ENCODE data around the gene TTL. TPM values are rescaled to one million over a fixed set of nuclear protein-coding genes. Genes with fewer than 3 reads are reported as not detected.
A peak's percentile ranks its signal among the peaks of the same experiment; 100 is the strongest.
"Not testable (repeated sequence)": the region's sequence is repeated elsewhere in the genome, so short reads cannot be mapped to it uniquely, and the experiment has no call there.

Gene TTL
- total RNA-seq, 1 donor from 2014 or later = 87.0 TPM

DNA sequence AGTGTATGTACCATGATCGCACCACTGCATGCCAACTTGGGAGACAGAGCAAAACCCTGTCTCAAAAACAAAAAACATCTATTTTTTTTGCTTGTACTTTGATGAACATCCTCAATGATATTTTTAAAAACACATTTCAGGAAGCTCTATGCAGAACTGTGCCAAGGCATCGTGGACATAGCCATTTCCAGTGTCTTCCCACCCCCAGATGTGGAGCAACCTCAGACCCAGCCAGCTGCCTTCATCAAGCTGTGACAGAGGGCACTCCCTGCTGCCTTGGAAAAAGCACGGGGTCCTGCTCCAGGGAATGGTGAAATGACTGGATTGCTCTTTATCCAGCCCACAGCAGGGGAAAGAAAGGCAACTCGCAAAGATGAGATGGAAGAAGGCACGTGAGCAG is 46.6 kb downstream of the TTL start:
- Mint-ChIP-seq H3K9me3 (no peaks in the 10 kb centered on the region), H3K36me3 (ENCODE audit: low read depth) (peaks cover 47% of the 10 kb centered on the region), H3K4me1 (peaks cover 14% of the 10 kb centered on the region), H3K4me3 (no peak overlapping the region), H3K27ac (ENCODE audit: unreplicated experiment) (no peak overlapping the region), H3K27me3 (ENCODE audit: low read depth) (no peaks in the 10 kb centered on the region)
- DNase-seq (ENCODE audit: low read depth, low spot score) = no peak
- TF ChIP-seq, protein P1, sequence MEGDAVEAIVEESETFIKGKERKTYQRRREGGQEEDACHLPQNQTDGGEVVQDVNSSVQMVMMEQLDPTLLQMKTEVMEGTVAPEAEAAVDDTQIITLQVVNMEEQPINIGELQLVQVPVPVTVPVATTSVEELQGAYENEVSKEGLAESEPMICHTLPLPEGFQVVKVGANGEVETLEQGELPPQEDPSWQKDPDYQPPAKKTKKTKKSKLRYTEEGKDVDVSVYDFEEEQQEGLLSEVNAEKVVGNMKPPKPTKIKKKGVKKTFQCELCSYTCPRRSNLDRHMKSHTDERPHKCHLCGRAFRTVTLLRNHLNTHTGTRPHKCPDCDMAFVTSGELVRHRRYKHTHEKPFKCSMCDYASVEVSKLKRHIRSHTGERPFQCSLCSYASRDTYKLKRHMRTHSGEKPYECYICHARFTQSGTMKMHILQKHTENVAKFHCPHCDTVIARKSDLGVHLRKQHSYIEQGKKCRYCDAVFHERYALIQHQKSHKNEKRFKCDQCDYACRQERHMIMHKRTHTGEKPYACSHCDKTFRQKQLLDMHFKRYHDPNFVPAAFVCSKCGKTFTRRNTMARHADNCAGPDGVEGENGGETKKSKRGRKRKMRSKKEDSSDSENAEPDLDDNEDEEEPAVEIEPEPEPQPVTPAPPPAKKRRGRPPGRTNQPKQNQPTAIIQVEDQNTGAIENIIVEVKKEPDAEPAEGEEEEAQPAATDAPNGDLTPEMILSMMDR (conservative IDR thresholded peaks at IDR 0.05) = no peak

DNA sequence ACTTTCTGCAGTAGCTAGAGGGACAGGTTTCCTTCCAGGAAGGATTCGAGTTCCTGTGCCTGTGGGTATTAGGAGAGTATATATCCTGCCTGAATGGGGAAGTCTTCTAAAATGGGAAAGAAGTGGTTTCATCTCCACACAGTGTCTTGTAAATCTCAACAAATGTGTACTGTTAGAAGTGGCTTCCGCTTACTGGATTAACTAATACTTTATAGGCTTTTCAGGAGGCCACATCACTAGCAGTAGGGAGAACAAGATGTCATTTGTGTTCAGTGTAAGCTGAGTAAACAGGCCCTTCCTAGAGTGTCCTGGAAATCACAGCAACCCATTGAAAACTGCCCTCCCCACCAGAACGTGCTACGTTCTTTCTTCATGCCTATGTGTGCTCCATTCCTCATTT is 47.8 kb downstream of the TTL start:
- Mint-ChIP-seq H3K9me3 (no peaks in the 10 kb centered on the region), H3K4me1 (peaks cover 14% of the 10 kb centered on the region), H3K27ac (ENCODE audit: unreplicated experiment) (peak overlapping the region; percentile 19), H3K27me3 (ENCODE audit: low read depth) (no peaks in the 10 kb centered on the region), H3K4me3 (peak overlapping the region; percentile 41), H3K36me3 (ENCODE audit: low read depth) (peaks cover 39% of the 10 kb centered on the region)
- TF ChIP-seq, protein P1 (conservative IDR thresholded peaks at IDR 0.05) = no peak
- DNase-seq (ENCODE audit: low read depth, low spot score) = no peak

DNA sequence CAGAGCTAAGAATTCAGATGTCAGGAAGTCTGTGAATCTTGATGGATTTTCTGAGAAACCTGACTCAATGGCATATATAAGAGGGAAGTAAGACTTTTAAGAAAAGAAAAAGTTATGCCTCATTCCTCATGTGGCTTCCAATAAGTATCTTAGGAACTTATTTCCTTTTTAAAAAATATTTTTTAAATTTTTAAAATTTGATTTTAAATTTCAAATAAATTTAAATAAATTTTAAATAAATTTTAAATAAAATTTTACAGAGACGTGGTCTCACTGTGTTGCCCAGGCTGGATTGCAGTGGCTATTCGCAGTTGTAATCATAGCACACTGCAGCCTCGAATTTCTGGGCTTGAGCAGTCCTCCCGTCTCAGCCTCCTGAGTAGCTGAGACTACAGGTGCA is 48.8 kb downstream of the TTL start:
- no peaks in the 10 kb centered on the region for H3K27me3 Mint-ChIP-seq (ENCODE audit: low read depth)
- TF ChIP-seq, protein P1 (conservative IDR thresholded peaks at IDR 0.05) = no peak
- H3K27ac Mint-ChIP-seq (ENCODE audit: unreplicated experiment) = no peak overlapping the region
- no peak overlapping the region for H3K4me3 Mint-ChIP-seq
- no peaks in the 10 kb centered on the region for H3K9me3 Mint-ChIP-seq
- peaks cover 14% of the 10 kb centered on the region for H3K4me1 Mint-ChIP-seq
- no peak for DNase-seq (ENCODE audit: low read depth, low spot score)
- peaks cover 36% of the 10 kb centered on the region for H3K36me3 Mint-ChIP-seq (ENCODE audit: low read depth)

DNA sequence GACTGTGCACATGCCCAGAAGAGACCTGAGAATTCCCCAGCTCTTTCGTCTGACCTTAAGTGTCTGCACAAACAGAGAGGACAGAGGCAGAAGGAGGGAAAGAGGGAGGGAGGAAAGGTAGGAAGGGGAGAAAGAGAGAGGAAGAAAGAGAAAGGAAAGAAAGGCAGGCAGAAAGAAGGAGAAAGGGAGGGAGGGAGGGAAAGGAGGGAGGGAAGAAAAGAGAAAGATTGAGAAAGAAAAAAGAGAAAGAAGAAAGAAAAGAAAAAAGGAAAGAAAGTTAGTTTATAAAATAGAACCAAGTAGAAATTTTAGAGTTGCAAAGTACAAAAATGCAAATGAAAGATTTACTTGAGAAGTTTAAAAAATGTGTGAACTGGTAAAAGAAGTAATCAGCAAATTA is 52.9 kb downstream of the TTL start:
- TF ChIP-seq, protein P1 (conservative IDR thresholded peaks at IDR 0.05) = no peak
- Mint-ChIP-seq H3K27ac (ENCODE audit: unreplicated experiment) (peak overlapping the region; percentile 57), H3K4me1 (peaks cover 6% of the 10 kb centered on the region), H3K36me3 (ENCODE audit: low read depth) (peaks cover 18% of the 10 kb centered on the region), H3K27me3 (ENCODE audit: low read depth) (no peaks in the 10 kb centered on the region), H3K9me3 (no peaks in the 10 kb centered on the region), H3K4me3 (no peak overlapping the region)
- no peak for DNase-seq (ENCODE audit: low read depth, low spot score)

DNA sequence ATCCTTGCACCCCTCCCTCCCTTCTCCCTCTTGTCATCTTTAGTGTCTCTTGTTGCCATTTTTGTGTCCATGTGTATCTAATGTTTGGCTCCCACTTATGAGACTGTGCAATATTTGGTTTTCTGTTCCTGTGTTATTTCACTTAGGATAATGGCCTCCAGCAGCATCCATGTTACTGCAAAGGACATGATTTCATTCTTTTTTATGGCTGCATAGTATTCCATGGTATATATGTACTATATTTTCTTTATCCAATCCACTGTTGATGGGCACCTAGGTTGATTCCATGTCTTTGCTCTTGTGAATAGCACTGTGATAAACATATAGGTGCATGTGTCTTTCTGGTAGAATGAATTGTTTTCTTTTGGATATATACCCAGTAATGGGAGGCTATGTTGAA is 54.7 kb downstream of the TTL start:
- peak overlapping the region; percentile 29 for H3K4me3 Mint-ChIP-seq
- H3K27ac Mint-ChIP-seq (ENCODE audit: unreplicated experiment); H3K4me1 Mint-ChIP-seq; H3K36me3 Mint-ChIP-seq (ENCODE audit: low read depth); H3K27me3 Mint-ChIP-seq (ENCODE audit: low read depth); H3K9me3 Mint-ChIP-seq; DNase-seq (ENCODE audit: low read depth, low spot score): not testable (repeated sequence)

DNA sequence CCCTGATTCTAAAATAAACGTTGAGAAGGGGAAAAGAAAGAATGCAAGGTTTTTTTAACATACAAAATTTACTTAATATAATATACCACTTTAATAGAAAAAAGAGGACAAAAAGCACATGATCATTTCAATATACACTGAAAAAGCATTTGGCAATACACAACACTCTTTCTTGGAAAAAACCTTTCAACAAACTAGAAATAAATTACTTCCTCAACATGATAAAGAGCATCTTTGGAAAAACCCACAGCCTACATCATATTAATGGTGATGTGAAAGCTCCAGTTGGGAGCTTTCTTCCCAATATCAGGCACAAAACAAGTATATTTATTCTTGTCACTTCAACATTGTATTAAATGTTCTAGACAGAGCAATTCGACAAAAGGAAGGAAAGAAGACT is 57.4 kb downstream of the TTL start:
- no peak for DNase-seq (ENCODE audit: low read depth, low spot score)
- no peaks in the 10 kb centered on the region for H3K9me3 Mint-ChIP-seq
- H3K4me3 Mint-ChIP-seq = peak overlapping the region; percentile 59

More for the DNA sequence above, 57.4 kb downstream of the TTL start:
- peaks cover 2% of the 10 kb centered on the region for H3K36me3 Mint-ChIP-seq (ENCODE audit: low read depth)
- H3K27ac Mint-ChIP-seq (ENCODE audit: unreplicated experiment) = no peak overlapping the region
- TF ChIP-seq, protein P1 (conservative IDR thresholded peaks at IDR 0.05) = no peak
- peaks cover 7% of the 10 kb centered on the region for H3K4me1 Mint-ChIP-seq
- H3K27me3 Mint-ChIP-seq (ENCODE audit: low read depth) = no peaks in the 10 kb centered on the region
